Natural killer cell (primary cell): ENCODE measurements around the gene GAREM2. TPM values are rescaled to one million over a fixed set of nuclear protein-coding genes. Genes with fewer than 3 reads are reported as not detected.

Source experiments
- total RNA-seq, 4 donors: library from RNA; stranded (reverse); fragments of 120-200 nt in 1 of 4; gene quantifications; one replicate each; pipeline versions ENCODE4 v1.2.3 to v1.2.4, GENCODE V29; 2013 to 2022

Gene GAREM2
- total RNA-seq, 3 donors from 2014 or later (not counting 1 experiment from before 2014, with no cell fraction given) = 7.1 to 9.2 (median 7.2) TPM

Other genes starting within 250 kb of the GAREM2 start
- gene KIF3C, start 190.6 kb upstream of the GAREM2 start, total RNA-seq = 1 to 10 TPM; 4.4 to 6.8 (median 5.1) TPM
- gene RAB10, start 139.0 kb upstream of the GAREM2 start, total RNA-seq = 10 to 100 TPM; 35.8 to 44.2 (median 39.5) TPM
- gene HADHA, start 71.5 kb downstream of the GAREM2 start, total RNA-seq = 10 to 100 TPM; 66.6 to 76.1 (median 68.9) TPM
- gene HADHB, start 71.9 kb downstream of the GAREM2 start, total RNA-seq = 10 to 100 TPM; 43.1 to 58.8 (median 53.0) TPM
- gene SELENOI, start 173.1 kb downstream of the GAREM2 start, total RNA-seq = 10 to 100 TPM; 28.1 to 47.6 (median 36.4) TPM
- 1 to 10 TPM in 2 of 3 donors, under 1 TPM in 1; 0.97 to 2.1 (median 2.1) TPM for gene ADGRF3, start 173.7 kb downstream of the GAREM2 start, total RNA-seq
- not detected for gene DRC1, start 228.8 kb downstream of the GAREM2 start, total RNA-seq